Skeletal muscle tissue (tissue), 4 donors: Measurements from ENCODE around the gene TIAM2. TPM values are rescaled to one million over a fixed set of nuclear protein-coding genes. Genes with fewer than 3 reads are reported as not detected.
A peak's percentile ranks its signal among the peaks of the same experiment; 100 is the strongest.
"Not testable (repeated sequence)": the region's sequence is repeated elsewhere in the genome, so short reads cannot be mapped to it uniquely, and the experiment has no call there.

Experiments
- H3K27ac ChIP-seq: one replicate; pipeline ENCODE4 v1.7.0; 2013; ENCODE audit warnings: mild to moderate bottlenecking, low read depth, low read length, inconsistent platforms
- H3K27me3 ChIP-seq, 3 donors: one replicate each; pipeline ENCODE4 v1.7.0; 2013; ENCODE audit warnings: low read length in 3 of 3; ENCODE audit not compliant: control insufficient read depth in 3 of 3, insufficient read depth in 3 of 3
- H3K36me3 ChIP-seq, 3 donors: one replicate each; pipeline ENCODE4 v1.7.0; 2013; ENCODE audit warnings: low read length in 3 of 3; ENCODE audit not compliant: control insufficient read depth in 3 of 3, insufficient read depth in 3 of 3
- H3K4me1 ChIP-seq, 3 donors: one replicate each; pipeline ENCODE4 v1.7.0; 2013; ENCODE audit warnings: low read length in 3 of 3, mild to moderate bottlenecking in 3 of 3; ENCODE audit not compliant: control insufficient read depth in 3 of 3, insufficient read depth in 3 of 3
- H3K4me3 ChIP-seq, 3 donors: one replicate each; pipeline ENCODE4 v1.7.0; 2013; ENCODE audit warnings: low read length in 3 of 3
- H3K9ac ChIP-seq, 3 donors: one replicate each; pipeline ENCODE4 v1.7.0; 2013; ENCODE audit warnings: low read length in 3 of 3, mild to moderate bottlenecking in 3 of 3, moderate library complexity in 2 of 3, low read depth in 1 of 3
- H3K9me3 ChIP-seq, 3 donors: one replicate each; pipeline ENCODE4 v1.7.0; 2013; ENCODE audit warnings: low read length in 3 of 3; ENCODE audit not compliant: control insufficient read depth in 3 of 3
- total RNA-seq: library from RNA; depleted of rRNA; stranded (reverse); fragments of >200 nt; gene quantifications from one replicate; pipeline ENCODE4 v1.2.3, GENCODE V29; 2014
- donor health status: Osteomylitis.

TIAM2 gene
- total RNA-seq, 1 donor from 2014 or later: 22.4 TPM

GRCh38 chr6:155089746-155090145, 94.6 kb downstream of the TIAM2 start:
- H3K4me3 ChIP-seq: no peak overlapping the region
- no peak overlapping the region for H3K9ac ChIP-seq
- H3K4me1 ChIP-seq: no peaks in the 10 kb centered on the region
- no peak overlapping the region for H3K27ac ChIP-seq
- H3K27me3 ChIP-seq: no peaks in the 10 kb centered on the region
- no peaks in the 10 kb centered on the region for H3K9me3 ChIP-seq
- no peaks in the 10 kb centered on the region for H3K36me3 ChIP-seq

- Histone ChIP-seq H3K9me3 (no peaks in the 10 kb centered on the region), H3K4me1 (no peaks in the 10 kb centered on the region), H3K4me3 (no peak overlapping the region), H3K36me3 (no peaks in the 10 kb centered on the region), H3K27ac (no peak overlapping the region), H3K9ac (no peak overlapping the region), H3K27me3 (no peaks in the 10 kb centered on the region)
These were observed 95.1 kb downstream of the TIAM2 start for GRCh38 chr6:155090166-155090565.

- no peak overlapping the region for H3K27ac ChIP-seq
- H3K9me3 ChIP-seq: no peaks in the 10 kb centered on the region
- H3K4me1 ChIP-seq: no peaks in the 10 kb centered on the region
- H3K36me3 ChIP-seq: no peaks in the 10 kb centered on the region
- H3K4me3 ChIP-seq: no peak overlapping the region
- H3K9ac ChIP-seq: no peak overlapping the region
- no peaks in the 10 kb centered on the region for H3K27me3 ChIP-seq
These were observed 96.6 kb downstream of the TIAM2 start for GRCh38 chr6:155091756-155092155.

GRCh38 chr6:155093430-155093829, 98.3 kb downstream of the TIAM2 start:
- Histone ChIP-seq H3K9ac (no peak overlapping the region), H3K4me3 (no peak overlapping the region), H3K27me3 (no peaks in the 10 kb centered on the region), H3K9me3 (no peaks in the 10 kb centered on the region), H3K36me3 (no peaks in the 10 kb centered on the region), H3K4me1 (no peaks in the 10 kb centered on the region), H3K27ac (no peak overlapping the region)

GRCh38 chr6:155100087-155100486, 105.0 kb downstream of the TIAM2 start:
- H3K36me3 ChIP-seq: no peaks in the 10 kb centered on the region
- H3K4me3 ChIP-seq: peak overlapping the region; percentile 35 to 51 (median 36)
- no peaks in the 10 kb centered on the region for H3K9me3 ChIP-seq
- no peak overlapping the region for H3K27ac ChIP-seq
- peak overlapping the region in 1 of 3 donors; percentile 9 for H3K9ac ChIP-seq
- H3K27me3 ChIP-seq: no peaks in the 10 kb centered on the region
- peaks cover 0 to 3% (median 0%) of the 10 kb centered on the region in 3 donors for H3K4me1 ChIP-seq

GRCh38 chr6:155100591-155100990, 105.5 kb downstream of the TIAM2 start:
- no peaks in the 10 kb centered on the region for H3K9me3 ChIP-seq
- peak overlapping the region; percentile 35 to 51 (median 36) for H3K4me3 ChIP-seq
- no peak overlapping the region for H3K27ac ChIP-seq
- H3K9ac ChIP-seq: no peak overlapping the region
- H3K27me3 ChIP-seq: no peaks in the 10 kb centered on the region
- H3K36me3 ChIP-seq: no peaks in the 10 kb centered on the region
- H3K4me1 ChIP-seq: peaks cover 0 to 3% (median 0%) of the 10 kb centered on the region in 3 donors

GRCh38 chr6:155103083-155103645, 108.0 kb downstream of the TIAM2 start:
- H3K27ac ChIP-seq, H3K9ac ChIP-seq, H3K4me1 ChIP-seq, H3K4me3 ChIP-seq, H3K36me3 ChIP-seq, H3K27me3 ChIP-seq, H3K9me3 ChIP-seq: not testable (repeated sequence)

GRCh38 chr6:155103816-155104366, 108.8 kb downstream of the TIAM2 start:
- Histone ChIP-seq H3K36me3 (no peaks in the 10 kb centered on the region), H3K9me3 (no peaks in the 10 kb centered on the region), H3K4me1 (peaks cover 3 to 6% (median 6%) of the 10 kb centered on the region in 3 donors), H3K4me3 (no peak overlapping the region), H3K27me3 (no peaks in the 10 kb centered on the region), H3K9ac (no peak overlapping the region), H3K27ac (no peak overlapping the region)

- peaks cover 3 to 6% (median 3%) of the 10 kb centered on the region in 3 donors for H3K4me1 ChIP-seq
- no peaks in the 10 kb centered on the region for H3K36me3 ChIP-seq
- peak overlapping the region; percentile 31 to 61 (median 52) for H3K4me3 ChIP-seq
- peak overlapping the region; percentile 73 for H3K27ac ChIP-seq
- H3K27me3 ChIP-seq: no peaks in the 10 kb centered on the region
- peak overlapping the region; percentile 34 to 57 (median 54) for H3K9ac ChIP-seq
- H3K9me3 ChIP-seq: no peaks in the 10 kb centered on the region
These were observed 111.5 kb downstream of the TIAM2 start for GRCh38 chr6:155106456-155107115.

GRCh38 chr6:155107432-155108069, 112.4 kb downstream of the TIAM2 start:
- peak overlapping the region; percentile 34 to 57 (median 54) for H3K9ac ChIP-seq
- H3K27me3 ChIP-seq: no peaks in the 10 kb centered on the region
- H3K36me3 ChIP-seq: no peaks in the 10 kb centered on the region
- peak overlapping the region; percentile 31 to 61 (median 52) for H3K4me3 ChIP-seq
- H3K4me1 ChIP-seq: peaks cover 3 to 6% (median 3%) of the 10 kb centered on the region in 3 donors
- peak overlapping the region; percentile 73 for H3K27ac ChIP-seq
- no peaks in the 10 kb centered on the region for H3K9me3 ChIP-seq
